HG03066 (cell line): Measurements from ENCODE around the gene OR2AG1.
"Not testable (repeated sequence)": the region's sequence is repeated elsewhere in the genome, so short reads cannot be mapped to it uniquely, and the experiment has no call there.

ENCODE experiments used
- ATAC-seq: cut with Tn5 transposase; IDR thresholded peaks from one replicate; pipeline ENCODE4 v1.9.1; 2021; ENCODE audit warnings: low read depth; ENCODE audit not compliant: unreplicated experiment

Gene OR2AG1

GRCh38 chr11:6780829-6781228 is 2.0 kb upstream of the OR2AG1 start:
- ATAC-seq, result no peak

- ATAC-seq, result no peak
Measured at GRCh38 chr11:6790546-6790945, 7.7 kb downstream of the OR2AG1 start.

- ATAC-seq, result no peak
Measured at GRCh38 chr11:6794639-6795038, 11.8 kb downstream of the OR2AG1 start.

- ATAC-seq, result no peak
Measured at GRCh38 chr11:6799402-6799801, 16.6 kb downstream of the OR2AG1 start, which contains the start of gene OR6A2. Gene OR6A2, minus strand, starts transcription at chr11:6799689. Its CDS starts 3,981 bp downstream, at chr11:6795708.

- ATAC-seq, result not testable (repeated sequence)
Measured at GRCh38 chr11:6801075-6801474, 18.3 kb downstream of the OR2AG1 start.

- ATAC-seq, result peak; percentile 87
Measured at GRCh38 chr11:6812390-6813005, 29.7 kb downstream of the OR2AG1 start.

GRCh38 chr11:6813656-6814055 is 30.8 kb downstream of the OR2AG1 start:
- ATAC-seq, result no peak

- no peak for ATAC-seq
Measured at GRCh38 chr11:6817694-6818093, 34.9 kb downstream of the OR2AG1 start.

- no peak for ATAC-seq
Measured at GRCh38 chr11:6818967-6819366, 36.1 kb downstream of the OR2AG1 start.

GRCh38 chr11:6824136-6824823 is 41.5 kb downstream of the OR2AG1 start:
- ATAC-seq, result no peak

GRCh38 chr11:6825231-6825744 is 42.5 kb downstream of the OR2AG1 start:
- no peak for ATAC-seq

GRCh38 chr11:6828103-6828502 is 45.3 kb downstream of the OR2AG1 start:
- no peak for ATAC-seq

- ATAC-seq, result no peak
Measured at GRCh38 chr11:6833356-6833755, 50.5 kb downstream of the OR2AG1 start.

GRCh38 chr11:6834021-6834420 is 51.2 kb downstream of the OR2AG1 start:
- ATAC-seq, result no peak
